CD4-positive, alpha-beta T cell treated with Interferon gamma for 1 hour (primary cell): ENCODE results near the gene IKZF1.
A peak's percentile ranks its signal among the peaks of the same experiment; 100 is the strongest.

Source experiments
- DNase-seq: peaks from one replicate; pipeline ENCODE4 v3.0.0-alpha.2; 2020

Gene IKZF1

GRCh38 chr7:50304129-50304910 is at the start of gene IKZF1:
Gene IKZF1 (plus strand): TSS chr7:50304716. CDS start chr7:50319062, 14,346 bp downstream.
- DNase-seq = peak; percentile 72

GRCh38 chr7:50261593-50261992 is 42.9 kb upstream of the IKZF1 start:
- no peak for DNase-seq

GRCh38 chr7:50262446-50262845 is 42.1 kb upstream of the IKZF1 start:
- no peak for DNase-seq

GRCh38 chr7:50262916-50263690 is 41.4 kb upstream of the IKZF1 start:
- no peak for DNase-seq

GRCh38 chr7:50264908-50265307 is 39.6 kb upstream of the IKZF1 start:
- DNase-seq = no peak

- no peak for DNase-seq
Measured at GRCh38 chr7:50265968-50266634, 38.4 kb upstream of the IKZF1 start.

- peak; percentile 70 for DNase-seq
Measured at GRCh38 chr7:50266635-50267386, 37.7 kb upstream of the IKZF1 start.

- no peak for DNase-seq
Measured at GRCh38 chr7:50267525-50268041, 36.9 kb upstream of the IKZF1 start.

GRCh38 chr7:50268223-50268622 is 36.3 kb upstream of the IKZF1 start:
- DNase-seq = no peak

GRCh38 chr7:50268990-50269389 is 35.5 kb upstream of the IKZF1 start:
- no peak for DNase-seq

- no peak for DNase-seq
Measured at GRCh38 chr7:50270531-50271018, 33.9 kb upstream of the IKZF1 start.

GRCh38 chr7:50272808-50273207 is 31.7 kb upstream of the IKZF1 start:
- DNase-seq = no peak

- DNase-seq = no peak
Measured at GRCh38 chr7:50273301-50273700, 31.2 kb upstream of the IKZF1 start.

GRCh38 chr7:50273870-50274269 is 30.6 kb upstream of the IKZF1 start:
- DNase-seq = no peak

GRCh38 chr7:50274361-50274760 is 30.2 kb upstream of the IKZF1 start:
- no peak for DNase-seq

- DNase-seq = no peak
Measured at GRCh38 chr7:50275430-50275829, 29.1 kb upstream of the IKZF1 start.

- DNase-seq = no peak
Measured at GRCh38 chr7:50276483-50276882, 28.0 kb upstream of the IKZF1 start.

- DNase-seq = no peak
Measured at GRCh38 chr7:50278120-50278519, 26.4 kb upstream of the IKZF1 start.

GRCh38 chr7:50281680-50282445 is 22.7 kb upstream of the IKZF1 start:
- DNase-seq = no peak

GRCh38 chr7:50282813-50283605 is 21.5 kb upstream of the IKZF1 start:
- DNase-seq = no peak

GRCh38 chr7:50283731-50284130 is 20.8 kb upstream of the IKZF1 start:
- DNase-seq = no peak
